Progenitor cell of endocrine pancreas (in vitro differentiated cells): ENCODE data around the gene SV2A. TPM values are rescaled to one million over a fixed set of nuclear protein-coding genes. Genes with fewer than 3 reads are reported as not detected.
"Not testable (repeated sequence)": the region's sequence is repeated elsewhere in the genome, so short reads cannot be mapped to it uniquely, and the experiment has no call there.

Experiments
- DNase-seq: peaks from one replicate; pipeline ENCODE4 v3.0.0; 2021; ENCODE audit warnings: low spot score; ENCODE audit not compliant: unreplicated experiment
- H3K27ac Mint-ChIP-seq: 2 replicates; pipeline ENCODE4 v1.8.0; 2021; ENCODE audit warnings: mild to moderate bottlenecking, moderate library complexity, mixed read lengths
- H3K27me3 Mint-ChIP-seq: 2 replicates; pipeline ENCODE4 v1.8.0; 2021; ENCODE audit warnings: mixed read lengths
- H3K36me3 Mint-ChIP-seq: 2 replicates; pipeline ENCODE4 v1.8.0; 2022; ENCODE audit warnings: mixed read lengths; ENCODE audit not compliant: insufficient read depth
- H3K4me1 Mint-ChIP-seq: 2 replicates; pipeline ENCODE4 v1.8.0; 2021; ENCODE audit warnings: low read depth, mixed read lengths
- H3K4me3 Mint-ChIP-seq: 2 replicates; pipeline ENCODE4 v1.8.0; 2021; ENCODE audit warnings: low read depth, mild to moderate bottlenecking, moderate library complexity, mixed read lengths
- H3K9me3 Mint-ChIP-seq: 2 replicates; pipeline ENCODE4 v1.8.0; 2021; ENCODE audit warnings: low read depth, mixed read lengths
- total RNA-seq: library from RNA; stranded (reverse); gene quantifications from 2 replicates; pipeline ENCODE4 v1.2.1, GENCODE V29; 2021
- TF ChIP-seq, protein P1 (sequence below): fragments of 200-600 bp; sonication (generic); IDR thresholded peaks from one replicate; pipeline ENCODE4 v1.5.0; 2021; ENCODE audit warnings: antibody characterized with exemption, mild to moderate bottlenecking; ENCODE audit not compliant: unreplicated experiment

Gene SV2A
- total RNA-seq, 1 donor from 2014 or later: 16.9 TPM

DNA sequence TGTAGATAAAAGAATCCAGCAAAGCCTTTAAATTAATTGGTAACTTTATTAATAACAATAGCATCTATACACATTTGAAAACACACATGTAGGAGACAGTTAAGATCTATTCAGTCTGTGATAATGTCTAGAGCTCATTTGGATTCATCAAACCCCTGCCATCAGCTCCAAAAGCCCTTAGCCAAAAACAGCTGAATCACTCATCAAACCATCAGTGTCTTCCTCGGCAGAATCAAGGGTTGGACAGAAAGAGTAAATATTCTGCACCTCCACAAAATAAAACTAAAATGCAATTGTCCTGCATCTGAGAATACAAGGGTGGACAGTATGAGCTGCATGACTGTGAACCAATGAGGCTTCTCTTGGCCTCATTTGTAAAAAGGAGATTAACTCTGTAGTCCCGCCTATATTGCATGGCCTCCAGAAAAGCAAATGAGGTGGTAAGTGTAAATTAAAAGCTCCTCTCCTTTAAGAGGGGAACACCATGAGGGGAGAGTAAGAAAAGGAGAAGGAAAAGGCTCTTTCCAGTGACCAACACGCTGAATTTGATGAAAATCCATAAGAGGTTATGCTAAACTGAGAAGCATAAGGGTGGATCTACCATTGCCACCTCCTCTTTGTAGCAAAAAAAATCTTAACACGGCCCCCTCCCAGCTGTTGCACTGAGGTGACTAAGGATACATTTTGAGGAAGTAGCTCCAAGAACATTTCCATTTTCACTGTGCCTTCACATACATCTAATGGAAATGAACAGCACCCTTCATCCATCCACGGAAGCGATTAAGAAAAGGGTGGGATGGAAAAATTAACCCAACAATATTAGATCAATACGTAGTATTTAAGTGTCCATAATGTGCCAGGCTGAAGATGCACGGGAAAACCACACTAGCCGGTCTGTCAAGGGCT is 33.0 kb downstream of the SV2A start:
- H3K4me3 Mint-ChIP-seq: no peak overlapping the region
- H3K27me3 Mint-ChIP-seq: no peaks in the 10 kb centered on the region
- no peak overlapping the region for H3K27ac Mint-ChIP-seq
- H3K36me3 Mint-ChIP-seq: no peaks in the 10 kb centered on the region
- no peak for DNase-seq
- H3K4me1 Mint-ChIP-seq: peaks cover 1% of the 10 kb centered on the region
- no peaks in the 10 kb centered on the region for H3K9me3 Mint-ChIP-seq
- TF ChIP-seq, protein P1, sequence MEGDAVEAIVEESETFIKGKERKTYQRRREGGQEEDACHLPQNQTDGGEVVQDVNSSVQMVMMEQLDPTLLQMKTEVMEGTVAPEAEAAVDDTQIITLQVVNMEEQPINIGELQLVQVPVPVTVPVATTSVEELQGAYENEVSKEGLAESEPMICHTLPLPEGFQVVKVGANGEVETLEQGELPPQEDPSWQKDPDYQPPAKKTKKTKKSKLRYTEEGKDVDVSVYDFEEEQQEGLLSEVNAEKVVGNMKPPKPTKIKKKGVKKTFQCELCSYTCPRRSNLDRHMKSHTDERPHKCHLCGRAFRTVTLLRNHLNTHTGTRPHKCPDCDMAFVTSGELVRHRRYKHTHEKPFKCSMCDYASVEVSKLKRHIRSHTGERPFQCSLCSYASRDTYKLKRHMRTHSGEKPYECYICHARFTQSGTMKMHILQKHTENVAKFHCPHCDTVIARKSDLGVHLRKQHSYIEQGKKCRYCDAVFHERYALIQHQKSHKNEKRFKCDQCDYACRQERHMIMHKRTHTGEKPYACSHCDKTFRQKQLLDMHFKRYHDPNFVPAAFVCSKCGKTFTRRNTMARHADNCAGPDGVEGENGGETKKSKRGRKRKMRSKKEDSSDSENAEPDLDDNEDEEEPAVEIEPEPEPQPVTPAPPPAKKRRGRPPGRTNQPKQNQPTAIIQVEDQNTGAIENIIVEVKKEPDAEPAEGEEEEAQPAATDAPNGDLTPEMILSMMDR: no peak

DNA sequence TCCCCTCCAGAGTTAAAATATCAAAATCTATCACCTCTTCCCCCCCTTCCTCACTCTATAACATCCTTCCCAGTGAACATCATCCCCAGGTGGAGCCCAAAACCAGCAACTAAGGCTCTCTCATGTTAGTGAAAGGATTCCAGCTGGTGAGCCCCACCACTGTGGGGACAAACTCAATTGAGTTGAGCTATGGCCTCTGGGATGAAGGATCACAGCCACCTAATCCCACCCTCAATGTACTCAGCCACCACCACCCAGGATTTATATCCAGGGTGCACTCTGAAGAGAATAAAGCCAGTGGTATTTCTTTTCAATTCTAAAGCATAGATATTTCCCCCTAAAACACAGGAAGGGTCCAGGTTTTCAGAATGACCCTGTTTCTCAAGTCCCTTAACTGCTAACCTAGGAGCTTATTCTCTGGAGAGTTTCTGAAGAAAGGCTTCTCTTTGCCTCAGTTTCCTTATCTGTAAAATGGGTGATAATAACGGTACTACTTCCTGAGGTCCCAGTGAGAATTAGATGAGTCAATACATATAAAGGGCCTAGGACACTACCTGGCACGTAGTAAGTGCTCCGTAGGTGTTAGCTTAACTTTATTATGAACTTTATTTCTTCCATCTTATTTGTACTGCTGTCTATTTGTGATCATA is 33.9 kb downstream of the SV2A start:
- H3K36me3 Mint-ChIP-seq: no peaks in the 10 kb centered on the region
- TF ChIP-seq, protein P1: no peak
- DNase-seq: no peak
- no peaks in the 10 kb centered on the region for H3K9me3 Mint-ChIP-seq
- H3K4me3 Mint-ChIP-seq: peak overlapping the region; percentile 16
- peak overlapping the region; percentile 72 for H3K27ac Mint-ChIP-seq
- H3K4me1 Mint-ChIP-seq: no peaks in the 10 kb centered on the region
- H3K27me3 Mint-ChIP-seq: no peaks in the 10 kb centered on the region

DNA sequence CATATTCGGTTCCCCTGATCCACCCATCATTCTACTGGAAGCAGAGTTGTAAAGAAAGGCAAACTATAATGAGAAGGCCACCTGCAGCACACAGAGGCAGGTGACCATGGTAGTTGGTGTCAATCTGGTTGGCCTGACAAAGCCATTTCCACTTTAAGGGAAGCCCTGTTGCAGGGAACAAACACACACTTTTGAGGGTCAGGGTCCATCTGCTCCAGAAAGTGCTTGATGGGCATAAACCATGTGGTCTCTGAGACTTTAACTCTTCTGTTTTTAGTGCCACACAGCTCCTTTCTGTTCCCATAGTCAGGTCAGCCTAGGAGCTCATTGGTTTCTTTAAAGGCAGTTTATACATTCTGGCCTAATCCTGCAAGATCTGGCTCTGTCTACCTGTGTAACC is 35.8 kb downstream of the SV2A start:
- no peaks in the 10 kb centered on the region for H3K36me3 Mint-ChIP-seq
- H3K4me1 Mint-ChIP-seq: no peaks in the 10 kb centered on the region
- TF ChIP-seq, protein P1: no peak

DNA sequence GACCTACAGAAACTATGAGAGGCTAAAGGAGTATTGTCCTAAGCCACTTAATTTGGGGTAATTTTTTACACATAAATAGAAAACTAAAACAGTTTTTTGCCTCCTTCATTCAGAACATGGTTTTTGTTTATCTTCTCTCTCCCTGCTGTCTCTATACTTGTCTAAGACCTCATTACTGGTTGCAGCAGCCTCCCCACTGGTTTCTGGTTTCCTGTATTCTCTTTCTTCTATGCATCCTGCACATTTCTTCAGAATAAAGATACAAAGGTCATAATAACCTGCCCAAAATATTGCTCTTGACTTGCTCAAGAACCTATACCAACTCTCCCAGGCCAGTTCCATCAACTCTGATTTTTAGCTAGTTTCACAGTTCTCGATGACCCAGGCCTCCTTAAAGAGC is 38.1 kb downstream of the SV2A start:
- H3K27ac Mint-ChIP-seq: no peak overlapping the region
- TF ChIP-seq, protein P1: no peak
- H3K9me3 Mint-ChIP-seq: no peaks in the 10 kb centered on the region
- H3K4me3 Mint-ChIP-seq: no peak overlapping the region
- H3K4me1 Mint-ChIP-seq: no peaks in the 10 kb centered on the region
- H3K27me3 Mint-ChIP-seq: no peaks in the 10 kb centered on the region
- H3K36me3 Mint-ChIP-seq: no peaks in the 10 kb centered on the region
- no peak for DNase-seq

More for the DNA sequence above, 35.8 kb downstream of the SV2A start:
- Mint-ChIP-seq H3K9me3 (no peaks in the 10 kb centered on the region), H3K27ac (no peak overlapping the region), H3K4me3 (no peak overlapping the region), H3K27me3 (no peaks in the 10 kb centered on the region)
- no peak for DNase-seq

DNA sequence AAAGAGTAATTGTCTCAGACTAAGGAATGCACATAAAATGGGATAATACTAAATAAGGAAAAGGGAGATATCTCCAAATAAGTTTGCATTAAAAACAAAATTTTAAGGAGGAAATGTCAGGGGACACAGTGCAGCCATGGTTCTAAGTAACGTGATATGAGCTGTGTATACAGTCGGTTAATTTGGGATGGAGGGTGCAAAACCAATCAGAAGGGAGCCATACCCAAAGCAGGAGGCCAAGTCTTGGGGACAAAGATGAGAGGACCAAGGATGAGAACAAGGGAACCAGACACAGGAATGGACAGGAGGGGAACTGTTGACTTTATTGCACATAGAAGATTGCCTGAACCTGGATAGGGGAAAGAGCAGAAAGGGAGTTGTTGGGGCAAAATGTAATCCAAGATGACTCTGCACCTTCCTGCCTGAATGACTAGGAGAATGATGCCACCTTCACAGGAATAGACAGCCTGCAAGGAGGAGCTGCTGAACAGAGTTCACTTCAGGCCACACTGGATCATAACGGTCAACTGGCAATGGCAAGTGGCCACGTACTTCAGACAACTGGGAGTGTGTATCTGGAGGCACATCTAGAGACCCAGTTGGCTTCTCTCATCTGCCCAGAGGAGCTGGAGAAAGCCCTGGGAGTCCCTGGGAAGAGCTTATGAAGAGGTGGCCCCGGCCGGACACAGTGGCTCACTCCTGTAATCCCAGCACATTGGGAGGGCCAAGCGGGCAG is 40.3 kb downstream of the SV2A start:
- H3K36me3 Mint-ChIP-seq: no peaks in the 10 kb centered on the region
- H3K4me3 Mint-ChIP-seq: no peak overlapping the region
- TF ChIP-seq, protein P1: no peak
- H3K4me1 Mint-ChIP-seq: no peaks in the 10 kb centered on the region
- DNase-seq: no peak
- H3K9me3 Mint-ChIP-seq: no peaks in the 10 kb centered on the region
- H3K27me3 Mint-ChIP-seq: no peaks in the 10 kb centered on the region
- H3K27ac Mint-ChIP-seq: no peak overlapping the region

DNA sequence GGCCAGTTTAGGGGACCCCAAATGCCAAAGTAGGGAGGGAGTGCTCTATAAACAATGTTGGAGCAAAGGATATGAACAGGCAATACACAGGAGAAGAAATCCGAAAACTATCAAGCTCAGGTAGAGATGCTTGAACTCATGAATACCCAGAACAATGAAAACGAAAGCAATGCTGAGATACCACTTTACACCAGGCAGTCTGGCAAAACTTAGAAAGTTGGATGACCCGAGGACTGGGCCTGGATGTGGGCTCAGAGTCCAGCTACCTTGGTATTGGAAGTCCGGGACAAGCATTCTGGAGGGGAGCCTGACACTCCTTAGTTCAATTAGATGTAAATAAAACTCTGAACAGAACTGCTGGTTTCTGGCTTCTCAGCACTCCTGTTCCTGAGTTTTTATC is 44.6 kb downstream of the SV2A start:
- H3K36me3 Mint-ChIP-seq, H3K4me1 Mint-ChIP-seq, H3K4me3 Mint-ChIP-seq, H3K27me3 Mint-ChIP-seq, H3K9me3 Mint-ChIP-seq, H3K27ac Mint-ChIP-seq, DNase-seq: not testable (repeated sequence)

DNA sequence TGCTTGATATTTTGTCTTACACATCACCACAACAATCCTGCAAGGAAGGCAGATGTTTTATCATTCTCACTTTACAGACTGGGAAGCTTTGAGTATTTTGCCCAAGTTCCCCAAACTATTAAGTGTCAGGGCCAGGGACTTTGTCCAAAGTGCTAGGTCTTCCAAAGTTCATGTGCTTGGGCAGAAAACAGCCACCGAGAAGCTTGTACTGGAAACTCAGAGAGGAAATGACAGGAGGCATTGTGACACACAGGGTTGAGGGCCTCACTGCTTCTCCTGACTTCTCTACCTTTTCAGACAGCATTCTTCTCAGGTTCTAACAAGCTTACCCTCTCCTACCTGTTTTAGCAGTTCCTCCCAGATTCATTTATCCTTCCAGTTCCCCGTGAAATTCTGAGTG is 50.8 kb downstream of the SV2A start:
- not testable (repeated sequence) for H3K27me3 Mint-ChIP-seq

More for the DNA sequence above, 50.8 kb downstream of the SV2A start:
- not testable (repeated sequence) for H3K9me3 Mint-ChIP-seq, DNase-seq, H3K4me1 Mint-ChIP-seq, H3K4me3 Mint-ChIP-seq, H3K36me3 Mint-ChIP-seq, H3K27ac Mint-ChIP-seq
